Measurements from ENCODE around the gene WDR44.

WDR44 gene

GRCh38 chrX:118370921-118371624, 25.2 kb downstream of the WDR44 start:
- Histone ChIP-seq H2AFZ (ENCODE audit: low read length) (no peak overlapping the region), H3K9me3 (replicated peaks in 1 of 2; ENCODE audit: control insufficient read depth in 2 of 2, insufficient read depth in 1 of 2, low read depth in 1 of 2, low read length in 2 of 2) (no peaks in the 10 kb centered on the region), H3K4me3 (ENCODE audit: low read length in 2 of 2) (no peak overlapping the region), H3K9ac (ENCODE audit: low read depth, low read length, poor library complexity) (no peak overlapping the region), H4K91ac (ENCODE audit: low read depth, low read length, poor library complexity) (no peak overlapping the region), H4K8ac (ENCODE audit: low read depth, low read length) (no peak overlapping the region), H3K4me2 (ENCODE audit: insufficient read depth, low read length, poor library complexity, severe bottlenecking) (no peak overlapping the region), H3K79me1 (ENCODE audit: low read depth, low read length) (no peaks in the 10 kb centered on the region), H2AK5ac (ENCODE audit: low read depth, low read length) (no peak overlapping the region), H3K36me3 (replicated peaks in 1 of 2; ENCODE audit: control insufficient read depth in 2 of 2, insufficient read depth in 2 of 2, low read length in 2 of 2) (no peaks in the 10 kb centered on the region), H2BK12ac (ENCODE audit: low read length) (no peak overlapping the region), H3K4me1 (ENCODE audit: control insufficient read depth in 2 of 2, insufficient read depth in 1 of 2, low read depth in 1 of 2, low read length in 2 of 2) (no peaks in the 10 kb centered on the region), H3K4ac (ENCODE audit: low read length) (no peak overlapping the region), H2BK120ac (ENCODE audit: low read depth, low read length) (no peak overlapping the region), H3K23ac (ENCODE audit: low read depth, low read length, poor library complexity) (no peak overlapping the region), H3K18ac (ENCODE audit: low read length) (no peak overlapping the region), H2BK15ac (ENCODE audit: low read length) (no peak overlapping the region), H3K27ac (replicated peaks; ENCODE audit: low read length) (no peak overlapping the region), H3K14ac (ENCODE audit: low read length) (no peak overlapping the region), H3K27me3 (ENCODE audit: control insufficient read depth in 3 of 3, insufficient read depth in 3 of 3, low read depth in 1 of 3, low read length in 3 of 3) (no peaks in the 10 kb centered on the region), H2BK5ac (ENCODE audit: low read length) (no peak overlapping the region)
- DNase-seq (ENCODE audit: low spot score) = no peak
- no CpG with 5 or more reads among the region's 2 CpGs for WGBS, 2 donors (ENCODE audit: extremely low coverage in 2 of 2, insufficient read length in 2 of 2, insufficient replicate concordance in 1 of 2)

DNA sequence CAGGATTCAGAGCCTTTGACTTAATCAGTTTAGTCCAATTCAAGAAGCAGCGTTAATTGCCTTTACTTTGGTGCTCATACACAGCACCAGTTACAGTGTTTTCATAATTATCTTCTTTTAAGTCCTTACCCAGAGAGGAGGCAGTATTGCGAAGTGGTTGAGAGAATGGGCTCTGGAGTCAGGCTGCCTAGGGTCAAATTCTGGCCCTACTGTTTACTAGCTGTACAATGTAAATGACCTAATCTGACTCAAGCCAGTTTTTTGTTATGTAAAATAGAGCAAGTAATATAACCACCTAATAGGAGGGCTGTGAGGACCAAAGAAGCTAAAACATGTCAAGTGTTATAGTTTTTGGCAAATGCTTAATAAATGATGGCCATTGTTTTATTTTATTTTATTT, 27.6 kb downstream of the WDR44 start:
- Histone ChIP-seq H2BK12ac (ENCODE audit: low read length) (no peak overlapping the region), H3K9me3 (replicated peaks in 1 of 2; ENCODE audit: control insufficient read depth in 2 of 2, insufficient read depth in 1 of 2, low read depth in 1 of 2, low read length in 2 of 2) (no peaks in the 10 kb centered on the region), H2BK120ac (ENCODE audit: low read depth, low read length) (no peak overlapping the region), H4K8ac (ENCODE audit: low read depth, low read length) (no peak overlapping the region), H2AK5ac (ENCODE audit: low read depth, low read length) (no peak overlapping the region), H3K14ac (ENCODE audit: low read length) (no peak overlapping the region), H2BK15ac (ENCODE audit: low read length) (no peak overlapping the region), H3K18ac (ENCODE audit: low read length) (no peak overlapping the region), H3K27me3 (ENCODE audit: control insufficient read depth in 3 of 3, insufficient read depth in 3 of 3, low read depth in 1 of 3, low read length in 3 of 3) (no peaks in the 10 kb centered on the region), H3K9ac (ENCODE audit: low read depth, low read length, poor library complexity) (no peak overlapping the region), H3K4ac (ENCODE audit: low read length) (no peak overlapping the region), H3K4me2 (ENCODE audit: insufficient read depth, low read length, poor library complexity, severe bottlenecking) (no peak overlapping the region), H3K23ac (ENCODE audit: low read depth, low read length, poor library complexity) (no peak overlapping the region), H3K79me1 (ENCODE audit: low read depth, low read length) (no peaks in the 10 kb centered on the region), H3K4me3 (ENCODE audit: low read length in 2 of 2) (no peak overlapping the region), H2BK5ac (ENCODE audit: low read length) (no peak overlapping the region), H3K27ac (replicated peaks; ENCODE audit: low read length) (no peak overlapping the region), H3K36me3 (replicated peaks in 1 of 2; ENCODE audit: control insufficient read depth in 2 of 2, insufficient read depth in 2 of 2, low read length in 2 of 2) (no peaks in the 10 kb centered on the region), H3K4me1 (ENCODE audit: control insufficient read depth in 2 of 2, insufficient read depth in 1 of 2, low read depth in 1 of 2, low read length in 2 of 2) (no peaks in the 10 kb centered on the region), H2AFZ (ENCODE audit: low read length) (no peak overlapping the region), H4K91ac (ENCODE audit: low read depth, low read length, poor library complexity) (no peak overlapping the region)
- WGBS, 2 donors (ENCODE audit: extremely low coverage in 2 of 2, insufficient read length in 2 of 2, insufficient replicate concordance in 1 of 2) = no CpG with 5 or more reads among the region's 2 CpGs
- DNase-seq (ENCODE audit: low spot score) = no peak

DNA sequence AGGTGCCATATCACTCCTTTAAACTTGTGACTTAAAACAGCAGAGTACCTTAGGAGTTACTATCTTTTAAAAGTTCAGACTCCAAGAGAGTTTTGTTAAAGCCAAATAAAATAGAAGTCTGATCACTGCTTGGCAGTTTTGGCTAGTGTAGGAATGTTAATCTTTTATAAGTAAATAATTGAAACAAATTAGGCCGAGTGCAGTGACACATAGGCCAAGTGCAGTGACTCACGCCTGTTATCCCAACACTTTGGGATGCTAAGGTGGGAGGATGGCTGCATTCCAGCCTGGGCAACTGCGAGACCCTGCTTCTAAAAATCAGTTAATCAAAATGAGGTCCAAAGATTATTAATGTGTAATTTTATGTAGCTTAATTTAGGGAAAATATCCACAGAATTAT, 37.2 kb downstream of the WDR44 start:
- Histone ChIP-seq H2BK5ac (ENCODE audit: low read length) (no peak overlapping the region), H2AK5ac (ENCODE audit: low read depth, low read length) (no peak overlapping the region), H4K8ac (ENCODE audit: low read depth, low read length) (no peak overlapping the region), H3K27me3 (ENCODE audit: control insufficient read depth in 3 of 3, insufficient read depth in 3 of 3, low read depth in 1 of 3, low read length in 3 of 3) (no peaks in the 10 kb centered on the region), H3K9me3 (replicated peaks in 1 of 2; ENCODE audit: control insufficient read depth in 2 of 2, insufficient read depth in 1 of 2, low read depth in 1 of 2, low read length in 2 of 2) (no peaks in the 10 kb centered on the region), H3K9ac (ENCODE audit: low read depth, low read length, poor library complexity) (no peak overlapping the region), H2AFZ (ENCODE audit: low read length) (no peak overlapping the region), H3K4me2 (ENCODE audit: insufficient read depth, low read length, poor library complexity, severe bottlenecking) (no peak overlapping the region), H3K23ac (ENCODE audit: low read depth, low read length, poor library complexity) (no peak overlapping the region), H3K79me1 (ENCODE audit: low read depth, low read length) (no peaks in the 10 kb centered on the region), H3K36me3 (replicated peaks in 1 of 2; ENCODE audit: control insufficient read depth in 2 of 2, insufficient read depth in 2 of 2, low read length in 2 of 2) (no peaks in the 10 kb centered on the region), H4K91ac (ENCODE audit: low read depth, low read length, poor library complexity) (no peak overlapping the region), H3K4me3 (ENCODE audit: low read length in 2 of 2) (no peak overlapping the region), H3K18ac (ENCODE audit: low read length) (no peak overlapping the region), H3K4me1 (ENCODE audit: control insufficient read depth in 2 of 2, insufficient read depth in 1 of 2, low read depth in 1 of 2, low read length in 2 of 2) (no peaks in the 10 kb centered on the region), H2BK12ac (ENCODE audit: low read length) (no peak overlapping the region), H3K14ac (ENCODE audit: low read length) (no peak overlapping the region), H3K4ac (ENCODE audit: low read length) (no peak overlapping the region), H3K27ac (replicated peaks; ENCODE audit: low read length) (no peak overlapping the region), H2BK120ac (ENCODE audit: low read depth, low read length) (no peak overlapping the region), H2BK15ac (ENCODE audit: low read length) (no peak overlapping the region)
- WGBS, 2 donors (ENCODE audit: extremely low coverage in 2 of 2, insufficient read length in 2 of 2, insufficient replicate concordance in 1 of 2) = no CpG with 5 or more reads among the region's 3 CpGs
- no peak for DNase-seq (ENCODE audit: low spot score)

- Histone ChIP-seq H3K4ac (ENCODE audit: low read length) (no peak overlapping the region), H2BK15ac (ENCODE audit: low read length) (no peak overlapping the region), H3K23ac (ENCODE audit: low read depth, low read length, poor library complexity) (no peak overlapping the region), H3K36me3 (replicated peaks in 1 of 2; ENCODE audit: control insufficient read depth in 2 of 2, insufficient read depth in 2 of 2, low read length in 2 of 2) (peaks cover 0 to 30% of the 10 kb centered on the region in 2 donors), H3K79me1 (ENCODE audit: low read depth, low read length) (no peaks in the 10 kb centered on the region), H3K14ac (ENCODE audit: low read length) (no peak overlapping the region), H3K9ac (ENCODE audit: low read depth, low read length, poor library complexity) (no peak overlapping the region), H3K9me3 (replicated peaks in 1 of 2; ENCODE audit: control insufficient read depth in 2 of 2, insufficient read depth in 1 of 2, low read depth in 1 of 2, low read length in 2 of 2) (no peaks in the 10 kb centered on the region), H3K4me1 (ENCODE audit: control insufficient read depth in 2 of 2, insufficient read depth in 1 of 2, low read depth in 1 of 2, low read length in 2 of 2) (no peaks in the 10 kb centered on the region), H2AFZ (ENCODE audit: low read length) (no peak overlapping the region), H3K18ac (ENCODE audit: low read length) (no peak overlapping the region), H2AK5ac (ENCODE audit: low read depth, low read length) (no peak overlapping the region), H3K4me2 (ENCODE audit: insufficient read depth, low read length, poor library complexity, severe bottlenecking) (no peak overlapping the region), H2BK120ac (ENCODE audit: low read depth, low read length) (no peak overlapping the region), H3K27ac (replicated peaks; ENCODE audit: low read length) (no peak overlapping the region), H3K27me3 (ENCODE audit: control insufficient read depth in 3 of 3, insufficient read depth in 3 of 3, low read depth in 1 of 3, low read length in 3 of 3) (no peaks in the 10 kb centered on the region), H4K91ac (ENCODE audit: low read depth, low read length, poor library complexity) (no peak overlapping the region), H4K8ac (ENCODE audit: low read depth, low read length) (no peak overlapping the region), H2BK12ac (ENCODE audit: low read length) (no peak overlapping the region), H3K4me3 (ENCODE audit: low read length in 2 of 2) (no peak overlapping the region), H2BK5ac (ENCODE audit: low read length) (no peak overlapping the region)
- no peak for DNase-seq (ENCODE audit: low spot score)
- WGBS, 2 donors (ENCODE audit: extremely low coverage in 2 of 2, insufficient read length in 2 of 2, insufficient replicate concordance in 1 of 2) = no CpG with 5 or more reads among the region's 4 CpGs
These were observed 46.8 kb downstream of the WDR44 start for GRCh38 chrX:118392716-118393115.
